A549 (cell line): ENCODE data around the gene PPP1R3D. TPM values are rescaled to one million over a fixed set of nuclear protein-coding genes. Genes with fewer than 3 reads are reported as not detected.

Source experiments
- ATAC-seq, 2 experiments: fragments of 200-7000 bp in 1 of 2; fragments of >200 bp in 1 of 2; cut with Nextera tagmentation in 1 of 2; cut with Tn5 transposase in 1 of 2; 3 replicates each; pipeline versions ENCODE4 v1.8.0 to v1.9.1; 2018 to 2020; ENCODE audit warnings: mild to moderate bottlenecking in 1 of 2, moderate library complexity in 1 of 2
- CTCF ChIA-PET: fragments of 300-600 bp; sonication (Branson Sonifier 250); formaldehyde crosslinking; extraction: SDS; loops from one replicate; lab custom pipeline; 2021; ENCODE audit warnings: antibody characterized with exemption, inconsistent platforms; lab: Yijun Ruan, JAX
- POLR2A ChIA-PET: fragments of 350-600 bp; formaldehyde crosslinking; extraction: SDS; loops from one replicate; lab custom pipeline; 2021; ENCODE audit warnings: antibody characterized with exemption, inconsistent platforms; lab: Yijun Ruan, JAX
- DNase-seq, 2 experiments: peaks; one replicate each; pipeline versions ENCODE4 v3.0.0 to v3.0.0-alpha.2; 2011 to 2016; ENCODE audit warnings: low read depth in 1 of 2, low spot score in 1 of 2
- FAIRE-seq: peaks from 2 replicates; lab custom pipeline; 2011; peaks lifted over from hg19 to GRCh38; lab: Jason Lieb, UNC
- H3K27ac ChIP-seq, 2 experiments: fragments of >200 bp; sonication (Bioruptor Twin); formaldehyde crosslinking; 3 replicates each; pipeline ENCODE4 v1.5.1; 2016 to 2017
- H3K4me1 ChIP-seq: fragments of >200 bp; sonication (Bioruptor Twin); formaldehyde crosslinking; 3 replicates; pipeline ENCODE4 v1.6.1; 2016
- H3K4me2 ChIP-seq: fragments of >200 bp; sonication (Bioruptor Twin); formaldehyde crosslinking; 3 replicates; pipeline ENCODE4 v1.6.1; 2016
- H3K4me3 ChIP-seq: fragments of >200 bp; sonication (Bioruptor Twin); formaldehyde crosslinking; 3 replicates; pipeline ENCODE4 v1.5.1; 2016
- H3K9me3 ChIP-seq: fragments of >200 bp; sonication (Bioruptor Twin); formaldehyde crosslinking; 3 replicates; pipeline ENCODE4 v1.6.1; 2016
- BCL3 ChIP-seq: fragments of >200 bp; sonication (Bioruptor Twin); formaldehyde crosslinking; IDR thresholded peaks from 3 replicates; pipeline ENCODE4 v1.6.1; 2016
- BHLHE40 ChIP-seq: IDR thresholded peaks from 2 replicates; pipeline ENCODE4 v1.6.1; 2012; ENCODE audit warnings: low read depth, low read length, inconsistent platforms
- CBX2 ChIP-seq: fragments of 200-600 bp; sonication (generic); IDR thresholded peaks from 2 replicates; pipeline ENCODE4 v1.6.1; 2016; ENCODE audit warnings: low read depth, mild to moderate bottlenecking, borderline replicate concordance
- CBX8 ChIP-seq: fragments of 200-600 bp; sonication (generic); IDR thresholded peaks from 2 replicates; pipeline ENCODE4 v1.6.1; 2016
- E2F6 ChIP-seq: IDR thresholded peaks from 2 replicates; pipeline ENCODE4 v1.6.1; 2012; ENCODE audit warnings: low read depth, borderline replicate concordance
- ELK1 ChIP-seq: fragments of 150-350 bp; IDR thresholded peaks from 2 replicates; pipeline ENCODE4 v1.6.1; 2014; ENCODE audit warnings: low read depth, mild to moderate bottlenecking, low read length
- FOSL2 ChIP-seq, 2 experiments: fragments of 450-650 bp in 1 of 2; fragments of >200 bp in 1 of 2; sonication (Bioruptor Twin) in 1 of 2; formaldehyde crosslinking; IDR thresholded peaks; 2 replicates each; pipeline versions ENCODE4 v1.5.0 to v1.6.1; 2016 to 2020; ENCODE audit warnings: mild to moderate bottlenecking in 1 of 2, moderate library complexity in 1 of 2
- HDAC2 ChIP-seq: fragments of 200-600 bp; sonication (generic); IDR thresholded peaks from 2 replicates; pipeline ENCODE4 v1.6.1; 2016
- HOXA7 ChIP-seq: fragments of 250-450 bp; sonication (Bioruptor Pico); IDR thresholded peaks from 2 replicates; pipeline ENCODE4 v1.5.0; 2020; ENCODE audit warnings: mild to moderate bottlenecking, moderate library complexity
- HOXB5 ChIP-seq: fragments of 250-450 bp; sonication (Bioruptor Pico); IDR thresholded peaks from 2 replicates; pipeline ENCODE4 v1.5.0; 2020; ENCODE audit warnings: mild to moderate bottlenecking, moderate library complexity
- JUN ChIP-seq, 2 experiments: fragments of >200 bp; sonication (Bioruptor Twin); formaldehyde crosslinking; IDR thresholded peaks; 2 replicates in 1 of 2; 3 replicates in 1 of 2; pipeline ENCODE4 v1.6.1; 2016 to 2017
- JUNB ChIP-seq: fragments of >200 bp; sonication (Bioruptor Twin); formaldehyde crosslinking; IDR thresholded peaks from 2 replicates; pipeline ENCODE4 v1.6.1; 2016
- MAFK ChIP-seq: fragments of 450-650 bp; IDR thresholded peaks from 2 replicates; pipeline ENCODE4 v1.6.1; 2014; ENCODE audit not compliant: partially characterized antibody
- MAZ ChIP-seq: fragments of 150-350 bp; IDR thresholded peaks from 2 replicates; pipeline ENCODE4 v1.6.1; 2014; ENCODE audit warnings: antibody characterized with exemption, low read depth, low read length, borderline replicate concordance
- POLR2A ChIP-seq: IDR thresholded peaks from 2 replicates; pipeline ENCODE4 v1.6.1; 2012; ENCODE audit warnings: mild to moderate bottlenecking, low read length
- POLR2AphosphoS2 ChIP-seq: conservative IDR thresholded peaks from 2 replicates; pipeline ENCODE4 v1.6.1; 2012; ENCODE audit warnings: low read length, improper control_type of control experiment, inconsistent platforms
- RAD21 ChIP-seq, 2 experiments: fragments of >200 bp in 1 of 2; sonication (Bioruptor Twin) in 1 of 2; formaldehyde crosslinking in 1 of 2; IDR thresholded peaks in 1 of 2; conservative IDR thresholded peaks in 1 of 2; 2 replicates in 1 of 2; 3 replicates in 1 of 2; pipeline ENCODE4 v1.6.1; 2012 to 2018; ENCODE audit warnings: inconsistent platforms in 1 of 2
- TFCP2L1 ChIP-seq: fragments of 250-450 bp; sonication (Bioruptor Pico); IDR thresholded peaks from 2 replicates; pipeline ENCODE4 v1.5.0; 2021; ENCODE audit warnings: mild to moderate bottlenecking
- TP53 ChIP-seq: fragments of 250-450 bp; sonication (Bioruptor Pico); IDR thresholded peaks from 2 replicates; pipeline ENCODE4 v1.5.0; 2021; ENCODE audit warnings: mild to moderate bottlenecking, moderate library complexity
- USF2 ChIP-seq: fragments of 450-650 bp; IDR thresholded peaks from 2 replicates; pipeline ENCODE4 v1.6.1; 2014; ENCODE audit warnings: antibody characterized with exemption
- ZC3H11A ChIP-seq: fragments of 450-650 bp; IDR thresholded peaks from 2 replicates; pipeline ENCODE4 v1.6.1; 2014; ENCODE audit warnings: antibody characterized with exemption, mild to moderate bottlenecking
- ZFP36 ChIP-seq: fragments of 450-650 bp; IDR thresholded peaks from 2 replicates; pipeline ENCODE4 v1.6.1; 2014; ENCODE audit warnings: borderline replicate concordance; ENCODE audit not compliant: partially characterized antibody
- ZSCAN20 ChIP-seq: fragments of 250-450 bp; sonication (Bioruptor Pico); IDR thresholded peaks from 2 replicates; pipeline ENCODE4 v1.8.0; 2022; ENCODE audit warnings: mild to moderate bottlenecking, moderate library complexity
- WGBS: methylation state at CpG from one replicate; pipeline ENCODE4 v1.1.6; 2017; ENCODE audit errors: missing lambda C conversion rate; 5-methylcytosine and 5-hydroxymethylcytosine counted together
- polyA plus RNA-seq, 4 experiments: library from polyadenylated mRNA; depleted of rRNA in 3 of 4; stranded (reverse); fragments of >200 nt; fragmentation: RNase III in 1 of 4; extraction: RNeasy Plus Mini Kit Qiagen cat#74134 plus additional on column Dnase treatment in 1 of 4; gene quantifications; 2 replicates in 3 of 4; 3 replicates in 1 of 4; pipeline ENCODE4 v1.2.3, GENCODE V29; 2011 to 2017
- TF ChIP-seq, protein P1 (sequence below): IDR thresholded peaks from 2 replicates; pipeline ENCODE4 v1.6.1; 2012

PPP1R3D gene
- polyA plus RNA-seq, 2 of the 4 experiments (the other 2 are of a cell fraction): 2.7 to 3.9 TPM

GRCh38 chr20:59985164-59985563 is 45.1 kb upstream of the PPP1R3D start:
- Histone ChIP-seq H3K4me3 (no peak overlapping the region), H3K27ac (no peak overlapping the region), H3K9me3 (no peaks in the 10 kb centered on the region), H3K4me2 (no peak overlapping the region), H3K4me1 (peaks cover 13% of the 10 kb centered on the region)
- ChIA-PET CTCF (no interaction called here), POLR2A (no interaction called here)
- DNase-seq: no peak
- FAIRE-seq: no peak
- TF ChIP-seq BCL3 (no peak), POLR2A (no peak), ZC3H11A (no peak), HDAC2 (no peak), HOXB5 (CRISPR knock-in tag) (no peak)
- no peak for ATAC-seq
- 69% methylated on average over 8 of the region's 8 CpGs for WGBS

GRCh38 chr20:59984541-59984940 is 44.4 kb upstream of the PPP1R3D start:
- DNase-seq (no peak), ATAC-seq (no peak), FAIRE-seq (no peak)
- H3K4me3 ChIP-seq: no peak overlapping the region
- 61% methylated on average over 4 of the region's 4 CpGs for WGBS
- H3K27ac ChIP-seq: no peak overlapping the region
- ChIA-PET CTCF (no interaction called here), POLR2A (no interaction called here)
- no peaks in the 10 kb centered on the region for H3K9me3 ChIP-seq
- no peak for TF ChIP-seq RAD21 (conservative IDR thresholded peaks at IDR 0.05 in 1 of 2, IDR thresholded peaks at IDR 0.05 in 1 of 2)
- TF ChIP-seq USF2: no peak
- no peak for TF ChIP-seq TFCP2L1
- no peak for TF ChIP-seq ZSCAN20
- TF ChIP-seq, protein P1, sequence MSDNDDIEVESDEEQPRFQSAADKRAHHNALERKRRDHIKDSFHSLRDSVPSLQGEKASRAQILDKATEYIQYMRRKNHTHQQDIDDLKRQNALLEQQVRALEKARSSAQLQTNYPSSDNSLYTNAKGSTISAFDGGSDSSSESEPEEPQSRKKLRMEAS: no peak
- TF ChIP-seq BHLHE40: no peak
- TF ChIP-seq E2F6: no peak
- TF ChIP-seq ZFP36: no peak
- no peak for TF ChIP-seq JUN (IDR thresholded peaks at IDR 0.05)
- no peak for TF ChIP-seq FOSL2 (IDR thresholded peaks at IDR 0.05)
- TF ChIP-seq FOSL2 (CRISPR knock-in tag; IDR thresholded peaks at IDR 0.05): no peak
- TF ChIP-seq ELK1: no peak
- TF ChIP-seq BCL3: no peak
- no peak for TF ChIP-seq POLR2AphosphoS2
- no peak for TF ChIP-seq POLR2A
- TF ChIP-seq HOXA7 (CRISPR knock-in tag): no peak
- no peak for TF ChIP-seq MAFK
- no peak for TF ChIP-seq TP53 (CRISPR knock-in tag)
- H3K4me1 ChIP-seq: peaks cover 13% of the 10 kb centered on the region
- no peak overlapping the region for H3K4me2 ChIP-seq

- POLR2A ChIA-PET: no interaction called here
- no peak for DNase-seq
- no peak overlapping the region for H3K4me3 ChIP-seq
- WGBS: 80% methylated on average over 9 of the region's 9 CpGs
- no peak for FAIRE-seq
- TF ChIP-seq CBX8 (no peak), MAZ (no peak), TP53 (CRISPR knock-in tag) (no peak), CBX2 (no peak), JUNB (no peak), E2F6 (no peak)
- H3K9me3 ChIP-seq: no peaks in the 10 kb centered on the region
- no peak overlapping the region for H3K4me2 ChIP-seq
- peaks cover 4% of the 10 kb centered on the region for H3K4me1 ChIP-seq
- no peak overlapping the region for H3K27ac ChIP-seq
- ATAC-seq: no peak
- CTCF ChIA-PET: no interaction called here
Measured at GRCh38 chr20:59983076-59983475, 43.0 kb upstream of the PPP1R3D start.
